GM12875 (cell line): ENCODE measurements around the gene MBP.

Experiments used
- H3K4me3 ChIP-seq: one replicate; pipeline ENCODE4 v1.5.1; 2011; ENCODE audit warnings: low read depth, low read length, control low read depth
- CTCF ChIP-seq: IDR thresholded peaks from 2 replicates; pipeline ENCODE4 v1.5.1; 2011; ENCODE audit warnings: low read depth, mild to moderate bottlenecking, control low read depth, inconsistent platforms, low read length, moderate library complexity, borderline replicate concordance; ENCODE audit not compliant: insufficient read depth

The MBP gene

GRCh38 chr18:77079088-77079487 is 53.5 kb downstream of the MBP start:
- H3K4me3 ChIP-seq, result no peak overlapping the region
- no peak for TF ChIP-seq CTCF

- no peak overlapping the region for H3K4me3 ChIP-seq
- no peak for TF ChIP-seq CTCF
Measured at GRCh38 chr18:77078690-77079070, 53.9 kb downstream of the MBP start.

GRCh38 chr18:77077941-77078689 is 54.5 kb downstream of the MBP start:
- no peak for TF ChIP-seq CTCF
- H3K4me3 ChIP-seq, result no peak overlapping the region

GRCh38 chr18:77077401-77077800 is 55.2 kb downstream of the MBP start:
- H3K4me3 ChIP-seq, result no peak overlapping the region
- no peak for TF ChIP-seq CTCF

- H3K4me3 ChIP-seq, result no peak overlapping the region
- TF ChIP-seq CTCF, result no peak
Measured at GRCh38 chr18:77076111-77076510, 56.5 kb downstream of the MBP start.

- no peak overlapping the region for H3K4me3 ChIP-seq
- TF ChIP-seq CTCF, result no peak
Measured at GRCh38 chr18:77074431-77074830, 58.2 kb downstream of the MBP start.

GRCh38 chr18:77073336-77074093 is 59.1 kb downstream of the MBP start:
- no peak overlapping the region for H3K4me3 ChIP-seq
- TF ChIP-seq CTCF, result no peak
